NCI-H82 treated with DMSO at 0.1 percent for 48 hours (cell line): ENCODE data around the gene RNASE1.

Experiments used
- DNase-seq: peaks from one replicate; lab custom pipeline; 2025; ENCODE audit not compliant: unreplicated experiment; lab: John Stamatoyannopoulos, UW

Gene RNASE1

DNA sequence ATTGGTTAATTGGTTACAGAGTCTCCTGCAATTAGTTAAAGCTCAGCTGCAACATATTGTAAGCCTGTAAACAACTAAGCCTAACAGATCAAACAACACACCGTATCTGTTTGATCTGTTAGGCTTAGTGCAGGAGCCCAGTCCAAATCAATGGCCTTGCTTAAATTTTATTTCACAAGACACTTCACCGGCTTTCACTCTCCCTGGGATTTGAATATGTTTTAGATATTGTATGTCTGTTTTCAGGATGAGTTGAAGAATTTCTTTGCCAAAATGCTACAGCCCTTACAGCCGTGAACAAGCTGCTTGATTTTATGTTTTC lies 5.5 kb upstream of the RNASE1 start:
- no peak for DNase-seq

DNA sequence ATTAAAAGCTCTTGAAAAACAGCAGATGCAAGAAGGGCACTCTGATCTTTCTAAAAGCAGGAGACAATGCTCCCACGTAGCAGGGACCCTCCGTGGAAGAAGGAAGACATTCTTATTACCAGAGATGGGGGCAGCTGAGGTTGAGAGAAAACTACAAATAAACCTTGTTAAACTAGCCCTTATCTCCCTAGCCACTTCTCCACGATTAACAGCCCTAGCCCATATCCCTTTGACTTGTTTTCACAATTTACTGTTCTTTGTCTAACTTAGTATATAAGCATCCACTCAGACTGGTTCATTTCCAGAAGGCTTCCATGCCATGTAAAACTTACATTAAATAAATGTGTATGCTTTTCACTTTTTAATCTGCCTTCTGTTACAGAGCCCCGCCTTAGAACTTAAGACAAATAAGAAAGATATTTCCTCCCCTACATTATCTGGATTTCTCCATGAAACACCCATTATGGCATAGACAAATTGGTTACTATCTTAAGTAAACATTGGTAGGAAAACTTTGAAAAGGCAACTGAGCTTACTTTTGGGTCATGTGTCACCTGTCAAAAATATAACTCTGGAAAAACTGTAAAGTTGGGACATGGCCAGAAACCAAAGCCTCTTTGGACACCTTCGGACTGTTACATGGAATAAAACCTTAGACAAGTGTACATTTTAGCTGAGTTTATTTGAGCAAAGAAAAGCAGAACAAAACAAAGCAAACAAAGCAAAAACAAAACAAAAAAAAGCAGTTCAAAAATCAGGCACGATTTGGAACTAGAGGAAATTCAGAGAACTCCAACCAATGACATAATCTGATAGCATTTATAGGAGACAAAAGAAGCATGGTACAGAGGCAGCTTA lies 4.9 kb upstream of the RNASE1 start:
- DNase-seq = no peak

DNA sequence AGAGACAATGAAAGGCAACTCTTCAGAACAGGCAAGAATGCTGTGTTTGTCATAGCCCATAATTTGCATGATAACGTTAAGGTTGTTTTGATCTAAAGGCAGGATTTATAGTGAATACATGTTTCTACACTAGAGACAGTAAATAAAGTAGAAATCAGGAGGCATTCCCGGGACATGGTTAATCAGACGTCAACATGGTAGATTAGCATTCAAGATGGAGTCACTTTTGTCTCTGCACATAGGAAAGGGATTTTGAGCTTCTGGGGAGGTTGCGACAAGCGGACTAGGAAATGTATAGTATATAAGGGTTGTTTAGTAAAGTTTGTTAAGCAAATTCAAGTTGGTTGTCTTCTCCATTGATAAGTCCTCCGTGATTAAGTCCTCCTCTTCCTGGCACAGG lies 2.8 kb upstream of the RNASE1 start:
- no peak for DNase-seq

DNA sequence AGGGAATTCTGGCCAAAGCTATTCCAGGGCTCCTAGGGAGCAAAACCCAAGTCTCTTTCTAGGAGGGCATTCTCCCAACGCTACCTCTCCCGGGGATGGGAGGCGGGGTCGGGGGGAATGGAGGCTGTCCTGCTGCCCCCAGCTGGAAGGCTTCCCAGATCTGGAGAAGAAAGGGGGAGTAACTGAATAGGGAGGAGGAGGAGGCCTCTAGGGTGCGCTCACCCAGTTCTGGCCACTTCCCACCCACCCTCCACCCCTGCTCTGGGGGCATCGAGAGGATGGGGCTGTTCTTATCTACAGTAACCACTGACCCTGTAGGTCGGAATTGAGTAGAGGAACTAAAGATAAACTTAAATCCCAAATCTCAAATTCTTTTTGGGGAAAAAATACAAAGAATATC lies 579 bp upstream of the RNASE1 start:
- no peak for DNase-seq

DNA sequence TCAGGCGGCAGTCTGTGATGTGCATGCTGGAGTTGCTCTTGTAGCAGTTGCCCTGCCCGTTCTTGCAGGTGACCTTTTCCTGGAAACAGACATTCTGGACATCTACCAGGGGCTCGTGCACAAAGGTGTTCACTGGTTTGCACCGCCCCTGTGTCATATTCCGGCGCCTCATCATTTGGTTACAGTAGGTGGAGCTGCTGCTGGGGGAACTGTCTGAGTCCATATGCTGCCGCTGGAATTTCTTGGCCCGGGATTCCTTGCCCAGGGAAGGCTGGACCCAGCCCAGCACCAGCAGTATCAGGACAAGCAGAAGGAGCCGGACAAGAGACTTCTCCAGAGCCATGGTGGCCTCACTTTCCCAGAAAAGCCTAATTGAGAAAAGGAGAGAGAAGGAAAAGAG lies 918 bp downstream of the RNASE1 start:
- DNase-seq = no peak

DNA sequence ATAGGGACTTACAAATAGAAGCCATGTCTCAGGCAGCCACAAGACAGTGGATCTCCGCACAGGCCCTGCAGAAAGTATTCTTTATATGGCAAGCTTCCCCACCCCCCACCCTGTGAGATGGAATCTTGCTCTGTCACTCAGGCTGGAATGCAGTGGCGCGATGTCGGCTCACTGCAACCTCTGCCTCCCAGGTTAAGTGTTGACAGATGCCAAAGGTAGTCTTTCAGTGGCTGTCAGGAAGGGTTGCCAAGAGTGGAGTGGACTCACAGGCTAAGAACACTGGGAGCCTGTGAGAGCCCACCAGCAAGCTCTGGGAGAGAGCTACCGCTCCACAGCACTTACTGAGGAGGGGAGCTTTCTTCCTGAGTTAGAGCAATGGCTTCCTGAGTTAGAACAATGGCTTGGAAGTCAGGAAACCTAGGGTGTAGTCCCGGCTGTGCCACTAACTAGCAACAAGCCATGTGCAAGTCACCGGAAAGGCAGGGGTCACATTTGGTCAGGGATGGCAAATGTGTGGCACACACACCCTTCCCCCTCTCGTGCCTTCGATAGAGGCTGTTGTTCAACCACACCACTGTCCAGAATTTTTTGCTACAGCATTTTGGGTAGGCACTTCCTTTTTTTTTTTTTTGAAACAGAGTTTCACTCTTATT lies 2.6 kb downstream of the RNASE1 start:
- no peak for DNase-seq

DNA sequence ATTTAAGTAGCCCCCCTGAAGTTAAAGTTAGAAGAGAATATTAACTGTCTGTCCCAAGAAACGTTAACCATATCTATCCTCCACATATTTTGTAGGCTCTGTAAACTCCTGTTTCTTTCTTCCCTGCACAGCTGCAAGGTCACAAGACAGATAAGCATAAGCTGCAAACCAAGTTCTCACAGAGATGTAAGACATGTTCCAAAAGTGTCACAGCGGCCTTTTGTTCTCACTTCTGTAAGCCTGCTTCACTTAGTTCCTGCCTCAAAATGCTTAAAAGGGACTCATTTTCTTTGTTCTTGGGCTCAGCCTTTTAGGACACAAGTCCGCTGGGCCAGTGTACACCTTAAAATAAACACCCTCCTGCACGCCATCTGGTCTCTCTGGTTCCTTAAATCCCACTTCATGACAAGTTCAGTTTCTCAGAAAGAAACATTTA lies 3.2 kb downstream of the RNASE1 start:
- no peak for DNase-seq

DNA sequence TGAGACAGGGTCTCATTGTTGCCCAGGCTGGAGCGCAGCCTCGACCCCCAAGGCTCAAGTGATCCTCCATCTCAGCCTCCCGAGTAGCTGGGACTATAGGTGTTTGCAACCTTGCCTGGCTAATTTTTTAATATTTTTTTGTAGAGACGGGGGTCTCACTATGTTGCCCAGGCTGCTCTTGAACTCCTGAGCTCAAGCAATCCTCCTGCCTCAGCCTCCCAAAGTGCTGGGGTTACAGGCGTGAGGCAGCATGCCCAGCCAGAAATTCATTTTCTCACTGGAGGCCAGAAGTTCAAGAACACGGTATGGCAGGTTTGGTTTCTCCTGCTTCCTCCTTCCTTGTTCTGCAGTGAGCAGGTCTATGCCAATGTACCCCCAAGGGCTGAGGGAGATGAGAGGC lies 3.7 kb downstream of the RNASE1 start:
- DNase-seq = no peak

DNA sequence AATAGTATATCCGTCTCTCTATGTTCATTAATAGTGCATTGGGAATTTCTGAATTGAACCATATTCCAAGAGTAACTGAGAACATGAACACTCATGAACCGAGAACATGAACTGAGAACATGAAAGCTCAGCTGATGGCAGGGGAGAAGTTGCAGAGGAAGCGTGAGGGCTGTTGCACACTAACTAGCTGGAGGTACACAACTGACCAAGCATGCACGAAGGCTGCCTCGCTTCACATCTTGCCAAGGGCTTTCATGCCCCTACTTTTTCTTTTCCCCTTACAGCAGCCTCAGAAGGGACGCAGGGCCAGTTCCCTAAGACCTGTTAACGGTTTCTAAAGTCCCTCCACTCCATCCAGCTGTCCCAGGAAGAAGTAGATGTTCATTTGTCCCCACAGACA lies 4.3 kb downstream of the RNASE1 start:
- no peak for DNase-seq

DNA sequence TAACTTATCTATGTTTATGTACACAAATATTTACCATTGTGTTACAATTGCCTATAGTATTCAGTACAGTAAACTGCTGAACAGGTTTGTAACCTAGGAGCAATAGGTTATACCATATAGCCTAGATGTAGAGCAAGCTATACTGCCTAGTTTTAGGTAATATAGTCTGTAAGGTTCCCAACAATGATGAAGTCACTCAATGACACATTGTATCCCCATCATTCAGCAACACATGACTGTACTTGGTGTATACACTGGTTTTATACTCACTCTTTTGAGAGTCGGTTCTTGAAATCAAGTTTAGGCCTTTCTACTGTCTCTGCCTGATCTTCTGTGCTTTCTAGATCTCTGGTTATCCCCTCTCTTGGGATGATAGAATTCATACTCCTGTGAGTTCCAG lies 5.5 kb downstream of the RNASE1 start:
- DNase-seq = no peak

DNA sequence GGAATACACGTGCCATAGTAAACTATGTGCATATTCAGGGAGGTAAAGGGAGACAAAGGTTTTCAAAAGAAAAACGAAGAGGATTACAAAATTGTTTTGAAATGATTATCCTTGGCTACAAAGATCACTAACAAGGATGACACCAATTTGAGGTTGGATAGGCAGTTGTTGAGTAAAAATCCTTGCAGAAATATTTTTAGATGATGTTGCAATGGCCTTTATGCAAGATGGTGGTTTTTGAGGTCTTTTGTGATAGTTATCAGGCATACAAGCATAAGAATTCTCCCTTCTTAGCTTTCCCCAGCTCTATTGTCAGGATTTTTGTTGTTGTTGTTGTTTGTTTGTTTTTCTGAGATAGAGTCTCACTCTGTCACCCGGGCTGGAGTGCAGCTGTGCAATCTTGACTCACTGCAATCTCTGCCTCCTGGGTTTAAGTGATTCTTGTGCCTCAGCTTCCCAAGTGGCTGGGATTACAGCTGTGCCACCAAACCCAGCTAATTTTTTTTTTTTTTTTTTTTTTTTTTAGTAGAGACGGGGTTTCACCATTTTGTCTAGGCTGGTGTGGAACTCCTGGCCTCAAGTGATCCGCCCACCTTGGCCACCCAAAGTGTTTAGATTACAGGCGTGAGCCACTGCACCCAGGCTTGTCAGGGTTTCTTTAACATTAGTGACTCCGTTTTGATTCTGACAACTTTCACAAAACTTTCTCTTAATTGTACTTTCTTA lies 7.8 kb downstream of the RNASE1 start:
- DNase-seq = no peak

DNA sequence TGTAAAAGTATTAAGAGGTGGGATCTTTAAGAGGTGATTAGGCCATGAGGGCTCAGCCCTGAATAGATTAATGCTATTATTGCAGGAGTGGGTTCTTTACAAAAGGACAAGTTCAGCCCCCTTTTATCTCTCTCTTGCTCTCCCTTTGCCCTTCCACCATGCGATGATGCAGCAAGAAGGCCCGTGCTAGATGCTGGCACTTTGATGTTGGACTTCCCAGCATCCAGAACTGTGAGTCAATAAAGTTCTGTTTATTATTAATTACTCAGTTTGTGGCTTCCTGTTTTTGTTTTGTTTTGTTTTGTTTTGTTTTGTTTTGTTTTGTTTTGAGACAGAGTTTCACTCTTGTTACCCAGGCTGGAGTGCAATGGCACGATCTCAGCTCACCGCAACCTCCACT lies 10.1 kb downstream of the RNASE1 start:
- no peak for DNase-seq

DNA sequence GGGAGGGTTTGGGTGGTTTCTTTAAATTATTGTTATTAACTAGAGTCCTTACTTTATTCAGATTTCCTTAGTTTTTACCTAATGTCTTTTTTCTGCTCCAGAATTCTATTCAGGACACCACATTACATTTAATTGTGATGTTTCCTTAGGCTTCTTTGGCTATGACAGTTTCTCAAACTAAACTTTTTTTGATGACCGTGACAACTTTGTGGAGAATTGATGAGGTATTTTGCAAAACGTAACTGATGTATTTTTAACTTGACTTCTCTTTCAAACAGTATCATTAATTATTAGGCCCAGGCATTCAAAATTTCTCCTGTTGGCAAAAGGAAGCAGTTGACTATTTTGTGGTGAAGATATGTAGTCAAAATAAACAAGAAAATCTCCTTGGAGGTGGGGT lies 11.0 kb downstream of the RNASE1 start:
- no peak for DNase-seq

DNA sequence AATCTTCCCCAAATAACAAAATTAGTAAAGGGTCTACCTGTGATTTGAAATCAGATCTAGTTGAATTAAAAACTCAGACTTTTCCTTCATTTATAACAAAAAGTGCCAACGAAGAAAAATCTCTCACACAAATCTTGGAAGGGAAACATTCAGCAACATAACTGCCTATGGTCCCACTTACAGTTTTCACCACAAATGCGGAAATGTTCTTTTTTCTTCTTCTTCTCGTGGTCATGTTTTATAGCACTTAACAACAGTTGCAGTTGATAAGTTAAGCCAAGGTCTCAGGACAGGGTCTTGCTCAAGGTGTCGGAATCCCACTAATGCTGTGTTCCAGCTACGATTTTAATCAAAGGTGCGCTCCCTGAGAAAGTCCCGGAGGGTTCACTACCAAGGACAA lies 11.5 kb downstream of the RNASE1 start:
- DNase-seq = no peak

DNA sequence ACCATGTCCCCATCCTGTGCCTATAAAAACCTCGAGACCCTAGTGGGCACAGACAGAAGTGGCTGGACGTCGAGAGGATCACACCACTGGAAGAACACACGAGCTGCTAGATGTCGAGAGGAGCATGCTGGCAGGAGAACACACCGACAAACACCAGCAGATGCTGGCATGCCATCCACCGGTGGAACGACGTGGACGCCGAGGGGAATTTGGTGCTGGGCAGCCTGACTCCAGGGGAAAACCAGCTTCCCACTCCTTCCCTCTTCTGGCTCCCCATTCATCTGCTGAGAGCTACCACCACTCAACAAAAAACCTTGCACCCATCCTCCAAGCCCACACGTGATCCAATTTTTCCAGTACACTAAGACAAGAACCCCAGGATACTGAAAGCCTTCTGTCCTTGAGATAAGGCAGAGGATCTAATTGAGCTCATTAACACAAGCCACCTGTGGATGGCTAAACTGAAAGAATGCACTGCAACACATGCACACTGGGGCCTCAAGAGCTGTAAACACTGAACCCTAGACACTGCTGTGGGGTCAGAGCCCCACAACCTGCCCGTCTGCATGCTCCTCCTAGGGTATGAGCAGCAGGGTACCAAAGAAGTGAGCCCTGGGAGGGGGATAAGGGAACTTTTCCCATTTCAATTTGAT lies 12.1 kb downstream of the RNASE1 start:
- DNase-seq = no peak

DNA sequence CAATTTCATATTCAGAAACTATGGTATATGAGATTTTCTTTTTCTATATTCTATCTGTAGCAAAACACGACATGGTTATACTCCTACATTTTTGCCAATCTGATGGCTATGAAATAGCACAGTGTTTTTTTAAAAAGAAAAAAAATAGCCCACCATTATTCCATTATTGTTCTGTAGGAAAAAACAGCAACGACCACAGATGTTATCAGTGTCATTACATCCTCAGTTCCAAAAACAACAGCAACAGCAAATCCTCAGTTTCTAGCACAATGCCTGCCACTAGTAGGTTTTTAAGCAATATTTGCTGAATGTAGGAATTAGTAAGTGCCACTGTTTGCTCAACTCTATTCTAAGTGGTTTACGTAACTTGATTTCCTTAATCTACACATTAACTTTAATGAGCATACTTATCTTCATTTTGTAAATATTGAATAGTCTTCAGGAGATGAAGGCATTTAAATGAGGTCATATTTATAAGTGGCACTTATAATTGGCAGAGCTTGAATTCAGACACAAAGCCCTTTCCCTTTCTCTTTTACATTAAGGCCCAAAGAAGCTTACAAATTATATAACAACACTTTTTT lies 13.3 kb downstream of the RNASE1 start:
- no peak for DNase-seq

DNA sequence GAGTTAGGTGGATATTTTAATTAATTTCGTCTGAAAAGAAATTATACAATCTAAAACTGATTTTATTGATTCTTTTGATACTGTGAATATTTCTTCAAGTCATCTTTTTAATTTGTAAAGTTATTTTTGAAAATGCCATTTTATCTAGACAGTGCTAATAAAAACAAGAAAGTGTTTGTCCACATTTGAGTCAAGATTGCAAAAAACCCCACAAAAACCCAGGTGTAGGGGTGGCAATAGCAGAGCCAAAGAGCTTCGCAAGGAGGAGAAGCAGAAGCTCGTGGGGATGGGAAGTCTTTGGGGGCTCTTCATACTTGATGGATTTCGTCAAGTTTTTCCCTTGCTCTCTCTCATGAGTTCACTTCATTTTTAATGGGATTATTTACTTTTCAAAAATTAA lies 15.6 kb downstream of the RNASE1 start:
- DNase-seq = no peak

DNA sequence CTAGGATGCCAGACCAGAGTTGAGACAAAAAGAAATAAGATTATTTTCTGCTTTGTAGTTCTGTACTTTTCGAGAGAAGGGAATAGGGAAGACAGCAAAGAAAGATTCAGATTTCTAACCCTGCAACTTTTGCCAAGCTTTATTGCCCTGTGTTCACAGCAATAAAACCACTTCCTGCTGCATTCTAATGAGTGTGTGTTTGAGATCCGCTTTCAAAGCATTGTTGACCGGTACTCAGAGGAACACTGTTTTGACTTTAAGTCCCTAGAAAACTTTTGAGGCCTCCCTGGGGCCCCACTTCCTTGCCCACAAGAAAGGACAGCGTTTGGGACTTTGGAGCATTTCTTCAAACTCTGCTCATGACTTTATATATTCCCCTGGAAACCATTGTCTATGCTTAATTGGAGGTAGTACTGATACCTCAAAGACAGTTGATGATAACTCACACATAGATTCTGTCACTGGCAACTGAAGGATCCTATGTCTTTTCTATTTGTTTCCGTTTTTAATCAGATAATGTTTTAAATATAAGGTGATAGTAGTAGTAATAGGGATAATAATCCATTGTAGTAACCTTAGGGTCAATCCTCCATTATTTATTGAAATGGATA lies 20.3 kb downstream of the RNASE1 start:
- no peak for DNase-seq

DNA sequence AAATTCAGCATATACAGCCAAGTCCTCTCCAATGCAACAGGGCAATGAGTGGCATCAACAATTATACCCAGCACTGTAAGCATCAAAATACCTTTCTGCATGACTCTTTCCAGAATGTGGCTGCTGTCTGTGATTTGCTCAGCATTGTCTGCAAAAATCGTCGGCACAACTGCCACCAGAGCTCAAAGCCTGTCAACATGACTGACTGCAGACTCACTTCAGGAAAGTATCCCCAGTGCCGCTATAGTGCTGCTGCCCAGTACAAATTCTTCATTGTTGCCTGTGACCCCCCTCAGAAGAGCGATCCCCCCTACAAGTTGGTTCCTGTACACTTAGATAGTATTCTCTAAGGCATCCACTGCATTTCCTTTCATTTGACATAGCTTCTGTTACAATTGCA lies 20.8 kb downstream of the RNASE1 start:
- no peak for DNase-seq

DNA sequence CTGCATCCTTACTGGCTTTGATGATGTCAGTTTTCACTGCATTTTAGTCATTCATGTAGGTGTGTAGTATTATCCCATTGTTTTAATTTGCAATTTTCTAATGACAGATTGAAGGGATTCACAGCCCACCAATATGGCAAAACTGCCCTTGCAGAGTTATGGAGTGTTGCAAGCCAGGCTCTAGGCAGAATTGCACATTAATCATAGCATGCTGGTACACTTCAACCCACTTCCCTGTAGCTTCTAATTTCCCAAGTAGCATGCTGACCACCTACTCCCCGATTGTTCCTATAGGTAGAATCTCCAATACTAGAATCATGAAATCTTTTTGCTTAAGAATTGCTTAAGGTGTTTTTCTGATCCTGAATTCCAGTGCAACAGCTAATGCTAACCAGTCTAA lies 26.7 kb downstream of the RNASE1 start:
- no peak for DNase-seq

DNA sequence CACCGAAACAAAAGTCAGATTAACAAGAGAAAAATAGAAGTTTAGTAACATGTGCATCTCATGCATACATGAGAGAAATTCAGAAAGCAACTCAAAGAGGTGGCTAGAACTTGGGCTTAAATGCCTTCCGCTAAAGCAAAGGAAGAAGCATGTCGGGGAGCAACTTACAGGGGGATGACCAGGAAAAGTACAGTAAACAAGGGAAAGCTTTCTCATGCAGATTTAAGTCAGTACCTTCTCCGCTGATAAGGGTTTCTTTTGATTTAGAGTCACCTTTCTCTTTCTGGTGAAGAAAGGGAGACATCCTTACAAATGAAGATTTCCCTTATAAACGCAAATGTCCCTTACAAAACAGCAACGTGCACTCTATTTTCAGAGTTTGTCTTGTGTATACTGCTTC lies 27.6 kb downstream of the RNASE1 start:
- no peak for DNase-seq
